Astrocyte (in vitro differentiated cells and primary cell): ENCODE measurements around the gene SNRNP70.

Experiments used
- EZH2 ChIP-seq: IDR thresholded peaks from 2 replicates; pipeline ENCODE4 v1.6.1; 2012; ENCODE audit warnings: mild to moderate bottlenecking, low read length, inconsistent platforms; ENCODE audit not compliant: insufficient read depth
- TF ChIP-seq, protein P1 (sequence below): IDR thresholded peaks from 2 replicates; pipeline ENCODE4 v1.5.1; 2011; ENCODE audit warnings: low read depth, mild to moderate bottlenecking, inconsistent platforms, low read length, moderate library complexity; ENCODE audit not compliant: insufficient read depth

DNA sequence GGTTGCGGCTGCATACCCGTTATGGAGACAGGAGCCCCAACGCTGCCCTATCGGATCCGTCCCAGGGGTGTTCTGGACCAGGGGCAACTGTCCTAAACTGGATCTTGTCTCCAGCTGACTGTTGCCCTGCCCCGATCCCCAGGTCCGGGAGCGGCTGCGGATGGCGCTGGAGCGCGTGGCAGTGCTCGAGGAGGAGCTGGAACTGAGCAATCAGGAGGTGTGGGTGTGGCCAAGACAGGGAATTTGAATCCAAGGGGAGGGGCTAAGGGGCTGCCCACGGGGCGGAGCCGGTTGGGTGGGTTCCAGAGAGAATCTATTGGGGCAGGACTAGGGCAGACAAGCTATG, 44.0 kb downstream of the SNRNP70 start:
- TF ChIP-seq, protein P1, sequence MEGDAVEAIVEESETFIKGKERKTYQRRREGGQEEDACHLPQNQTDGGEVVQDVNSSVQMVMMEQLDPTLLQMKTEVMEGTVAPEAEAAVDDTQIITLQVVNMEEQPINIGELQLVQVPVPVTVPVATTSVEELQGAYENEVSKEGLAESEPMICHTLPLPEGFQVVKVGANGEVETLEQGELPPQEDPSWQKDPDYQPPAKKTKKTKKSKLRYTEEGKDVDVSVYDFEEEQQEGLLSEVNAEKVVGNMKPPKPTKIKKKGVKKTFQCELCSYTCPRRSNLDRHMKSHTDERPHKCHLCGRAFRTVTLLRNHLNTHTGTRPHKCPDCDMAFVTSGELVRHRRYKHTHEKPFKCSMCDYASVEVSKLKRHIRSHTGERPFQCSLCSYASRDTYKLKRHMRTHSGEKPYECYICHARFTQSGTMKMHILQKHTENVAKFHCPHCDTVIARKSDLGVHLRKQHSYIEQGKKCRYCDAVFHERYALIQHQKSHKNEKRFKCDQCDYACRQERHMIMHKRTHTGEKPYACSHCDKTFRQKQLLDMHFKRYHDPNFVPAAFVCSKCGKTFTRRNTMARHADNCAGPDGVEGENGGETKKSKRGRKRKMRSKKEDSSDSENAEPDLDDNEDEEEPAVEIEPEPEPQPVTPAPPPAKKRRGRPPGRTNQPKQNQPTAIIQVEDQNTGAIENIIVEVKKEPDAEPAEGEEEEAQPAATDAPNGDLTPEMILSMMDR = no peak
- TF ChIP-seq EZH2 = no peak
